DMS153 treated with DMSO at 0.1 percent for 48 hours (cell line): ENCODE data around the gene TNFSF12.
"Not testable (repeated sequence)": the region's sequence is repeated elsewhere in the genome, so short reads cannot be mapped to it uniquely, and the experiment has no call there.

ENCODE experiments used
- DNase-seq: peaks from one replicate; lab custom pipeline; 2025; ENCODE audit not compliant: unreplicated experiment; lab: John Stamatoyannopoulos, UW

The TNFSF12 gene

DNA sequence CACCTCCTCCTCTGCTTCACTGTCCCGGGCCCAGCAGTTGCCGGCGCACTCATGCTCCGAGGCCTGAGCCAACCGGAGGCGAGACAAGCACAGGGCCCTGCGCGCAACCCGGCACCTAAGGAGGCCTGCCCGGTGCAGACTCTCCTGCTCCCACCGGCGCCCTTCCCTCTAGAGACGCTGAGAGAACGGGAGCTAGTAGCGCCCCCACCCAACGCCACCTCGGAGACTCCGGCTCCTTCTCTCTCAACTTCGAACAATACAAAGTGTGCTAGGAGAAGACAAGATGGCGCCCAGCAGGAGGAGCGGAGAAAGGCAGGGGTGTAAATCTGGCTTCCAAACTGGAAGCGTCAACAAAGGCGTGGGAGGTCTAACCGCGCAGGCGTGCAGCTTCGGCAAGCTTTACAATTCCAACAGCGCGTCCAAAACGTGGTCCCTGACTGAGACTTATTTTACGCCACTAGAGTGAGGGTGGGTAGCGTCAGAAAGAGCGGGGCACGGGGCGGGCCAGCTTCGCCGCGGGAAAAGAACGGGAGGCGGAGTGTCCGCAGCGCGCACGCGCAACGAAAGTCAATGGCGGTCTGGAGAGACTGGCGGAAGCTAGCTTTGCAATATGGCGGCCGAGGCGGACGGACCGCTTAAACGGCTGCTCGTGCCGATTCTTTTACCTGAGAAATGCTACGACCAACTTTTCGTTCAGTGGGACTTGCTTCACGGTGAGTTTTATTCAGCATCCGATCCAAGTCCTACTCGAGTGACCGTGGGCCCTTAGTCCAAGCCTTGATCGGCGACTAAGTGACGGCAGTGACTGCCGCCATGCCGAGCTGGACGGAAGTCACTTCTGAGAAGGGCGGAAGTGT is 34.6 kb downstream of the TNFSF12 start, which contains the start of gene MPDU1:
TSS of gene MPDU1 (plus strand) at position 600 of the 857 bp plus-strand sequence. CDS start at position 611, 11 bp downstream.
- peak; percentile 78 for DNase-seq

DNA sequence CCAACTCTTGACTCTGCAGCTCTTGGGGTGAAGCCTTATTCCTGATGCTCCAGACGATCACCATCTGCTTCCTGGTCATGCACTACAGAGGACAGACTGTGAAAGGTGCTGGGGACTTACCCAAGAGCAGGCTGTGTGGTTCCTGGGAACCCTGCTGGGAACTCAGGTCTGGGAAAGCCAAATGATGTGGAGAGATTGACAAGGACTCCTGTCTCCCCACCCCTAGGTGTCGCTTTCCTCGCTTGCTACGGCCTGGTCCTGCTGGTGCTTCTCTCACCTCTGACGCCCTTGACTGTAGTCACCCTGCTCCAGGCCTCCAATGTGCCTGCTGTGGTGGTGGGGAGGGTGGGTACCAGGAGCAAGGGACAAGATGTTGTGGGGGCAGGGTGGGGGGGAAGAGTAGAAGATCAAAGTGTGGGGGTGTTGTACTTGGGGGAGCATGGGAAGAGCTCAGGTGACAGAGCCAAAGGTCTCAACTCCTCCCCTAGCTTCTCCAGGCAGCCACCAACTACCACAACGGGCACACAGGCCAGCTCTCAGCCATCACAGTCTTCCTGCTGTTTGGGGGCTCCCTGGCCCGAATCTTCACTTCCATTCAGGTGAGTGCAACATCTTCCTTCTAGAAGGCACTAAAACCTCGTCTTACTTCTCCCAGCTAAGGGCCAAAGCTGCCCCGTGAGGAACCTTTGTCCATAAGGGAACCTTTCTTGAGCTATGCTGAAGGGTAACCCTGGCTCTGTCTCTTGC is 38.0 kb downstream of the TNFSF12 start:
- DNase-seq: no peak

DNA sequence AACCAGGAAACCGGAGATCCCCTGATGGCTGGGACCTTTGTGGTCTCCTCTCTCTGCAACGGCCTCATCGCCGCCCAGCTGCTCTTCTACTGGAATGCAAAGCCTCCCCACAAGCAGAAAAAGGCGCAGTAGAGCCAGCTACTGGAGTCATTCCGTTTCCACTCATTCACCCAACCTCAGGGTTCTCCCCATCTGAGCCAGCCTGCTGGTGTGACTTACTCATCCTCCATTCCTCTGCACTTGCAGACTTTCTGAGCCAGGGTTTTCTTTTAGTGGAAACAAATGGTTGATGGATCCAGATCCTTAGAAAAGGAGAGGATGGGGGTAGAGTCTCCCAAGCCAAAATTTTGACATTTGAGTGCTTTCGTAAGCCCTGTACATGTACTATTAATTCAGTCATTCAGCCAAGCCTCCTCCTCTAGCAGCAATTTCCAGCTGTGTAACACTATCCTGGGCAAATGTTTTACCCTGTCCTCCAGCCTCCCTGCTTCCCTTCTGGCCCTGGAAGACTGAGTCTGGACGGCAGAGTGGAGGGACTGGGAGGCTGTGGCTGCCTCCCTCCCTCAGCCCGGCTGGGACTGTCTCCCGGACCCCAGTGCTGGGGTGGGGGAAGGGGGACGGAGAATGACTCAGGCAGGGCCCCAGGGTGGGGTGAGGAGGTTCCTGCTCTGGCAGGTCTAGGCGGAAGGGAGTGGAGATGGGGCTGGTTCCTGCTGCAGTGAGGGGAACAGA is 38.7 kb downstream of the TNFSF12 start:
- DNase-seq: no peak

DNA sequence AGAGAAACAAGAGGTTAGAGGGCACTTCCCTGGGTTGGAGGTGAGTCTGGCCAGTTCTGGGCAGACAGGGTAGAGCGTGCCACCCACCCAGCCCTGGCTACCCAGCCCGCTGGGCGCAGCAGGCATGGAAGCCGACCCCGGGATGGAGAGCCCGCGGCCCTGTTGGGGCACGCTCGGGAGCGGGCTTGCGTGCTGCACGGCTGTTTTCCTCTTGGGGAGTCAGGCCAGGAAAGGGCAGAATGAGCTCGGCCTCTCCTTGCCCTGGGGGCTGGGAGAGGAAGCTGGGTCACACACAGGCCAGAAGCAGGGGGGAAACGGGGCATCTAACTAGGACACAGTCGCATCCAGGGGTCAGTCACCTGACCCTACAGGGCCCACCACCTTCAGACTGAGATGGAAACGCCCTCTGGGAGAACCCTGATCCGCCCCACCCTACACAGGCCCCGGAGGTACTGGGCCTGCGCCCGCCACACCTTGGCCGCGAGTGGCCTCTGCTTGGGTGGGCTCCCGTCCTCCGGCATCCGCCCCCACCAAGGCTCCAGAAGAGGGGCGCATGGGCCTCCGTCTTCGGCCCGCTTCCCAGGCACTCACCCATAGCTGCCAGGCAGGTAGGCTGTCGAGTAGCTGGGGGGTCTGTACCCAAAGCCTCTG is 39.8 kb downstream of the TNFSF12 start:
- no peak for DNase-seq

DNA sequence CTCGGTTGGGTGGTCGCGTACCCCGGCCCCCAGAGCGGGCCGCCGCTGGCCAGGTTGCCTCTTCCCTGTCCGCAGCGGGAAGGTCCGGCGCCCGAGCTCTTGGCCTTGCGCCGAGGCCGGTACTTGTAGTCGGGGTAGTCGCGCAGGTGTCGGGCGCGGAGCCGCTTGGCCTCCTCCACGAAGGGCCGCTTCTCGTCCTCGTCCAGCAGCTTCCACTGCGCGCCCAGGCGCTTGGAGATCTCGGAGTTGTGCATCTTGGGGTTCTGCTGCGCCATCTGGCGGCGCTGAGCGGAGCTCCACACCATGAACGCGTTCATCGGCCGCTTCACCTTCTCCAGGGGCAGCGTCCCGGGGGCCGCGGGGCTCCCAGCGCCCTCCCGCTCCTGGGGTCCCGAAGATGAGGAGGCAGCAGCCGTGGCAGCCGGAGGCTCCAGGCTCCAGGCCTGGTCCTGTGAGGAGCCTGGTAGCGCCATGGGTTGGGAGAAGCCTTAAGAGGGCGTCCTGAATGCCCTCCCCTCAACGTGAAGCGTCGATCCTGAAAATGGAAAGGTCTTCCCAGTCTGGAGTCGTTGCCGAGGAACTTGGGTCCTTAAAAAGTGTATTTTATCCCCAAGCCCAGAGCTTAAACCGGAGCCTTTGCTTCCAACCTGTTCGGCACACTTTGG is 40.5 kb downstream of the TNFSF12 start:
- no peak for DNase-seq

DNA sequence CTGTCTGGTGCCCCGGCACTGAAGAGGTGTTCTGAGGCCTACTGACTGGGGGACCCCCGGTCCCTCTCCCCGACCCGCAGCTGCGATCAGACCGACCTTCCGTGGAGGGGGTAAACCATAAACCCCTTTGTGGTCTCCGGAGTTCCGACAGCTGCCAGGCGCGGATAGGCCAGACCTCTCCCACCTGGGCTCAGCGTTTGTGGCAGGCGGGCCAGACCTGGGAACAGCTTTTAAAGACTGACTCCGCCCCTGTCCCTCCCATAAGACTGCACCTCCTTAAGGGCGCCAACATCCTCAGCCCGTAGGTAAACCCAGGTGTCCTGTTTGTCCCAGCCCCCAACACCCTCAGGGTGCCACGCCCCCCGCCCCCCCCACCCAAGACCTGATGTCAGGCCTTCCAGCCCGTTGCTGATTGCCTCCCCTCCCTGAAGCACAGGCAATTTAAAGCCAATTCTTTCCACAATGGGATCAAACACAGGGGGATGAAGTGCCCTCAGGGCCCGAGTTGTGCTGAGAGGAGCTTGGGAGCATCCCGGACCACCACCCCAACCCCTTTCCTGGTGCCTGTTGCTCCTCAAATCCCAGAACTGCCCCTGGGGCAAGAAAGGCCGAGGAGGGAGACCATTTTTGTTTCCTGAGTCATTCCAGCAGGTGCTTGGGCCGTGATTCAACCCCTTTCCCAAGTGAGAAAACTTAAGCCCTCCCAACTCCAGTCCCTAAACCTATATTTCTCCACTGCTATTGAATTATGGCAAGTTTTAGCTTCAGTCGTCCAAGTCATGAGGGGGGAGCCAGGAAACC is 41.2 kb downstream of the TNFSF12 start, which contains the start of gene SOX15:
TSS of gene SOX15 (minus strand) at position 204 of the 801 bp plus-strand sequence. CDS start 418 bp downstream, outside the sequence.
- no peak for DNase-seq

DNA sequence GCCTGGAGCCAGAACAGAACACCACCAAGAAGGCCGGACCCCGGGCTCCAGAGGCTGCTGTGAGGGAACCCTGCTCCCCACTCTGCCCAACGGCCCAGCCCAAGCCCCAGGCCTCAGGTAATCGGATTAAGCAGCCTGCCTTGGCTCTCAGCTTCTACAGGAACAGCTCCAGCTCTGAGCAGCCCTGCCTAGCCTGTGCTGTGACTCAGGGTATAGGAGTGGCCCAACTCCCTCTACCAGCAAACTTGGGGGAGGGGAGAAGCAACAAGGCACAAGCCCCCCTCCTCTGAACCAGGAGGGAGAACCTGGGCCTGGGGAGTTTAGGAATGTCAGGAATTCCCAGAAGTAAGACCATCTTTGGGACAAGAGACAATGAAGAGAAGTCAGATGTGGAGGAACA is 41.9 kb downstream of the TNFSF12 start:
- no peak for DNase-seq

DNA sequence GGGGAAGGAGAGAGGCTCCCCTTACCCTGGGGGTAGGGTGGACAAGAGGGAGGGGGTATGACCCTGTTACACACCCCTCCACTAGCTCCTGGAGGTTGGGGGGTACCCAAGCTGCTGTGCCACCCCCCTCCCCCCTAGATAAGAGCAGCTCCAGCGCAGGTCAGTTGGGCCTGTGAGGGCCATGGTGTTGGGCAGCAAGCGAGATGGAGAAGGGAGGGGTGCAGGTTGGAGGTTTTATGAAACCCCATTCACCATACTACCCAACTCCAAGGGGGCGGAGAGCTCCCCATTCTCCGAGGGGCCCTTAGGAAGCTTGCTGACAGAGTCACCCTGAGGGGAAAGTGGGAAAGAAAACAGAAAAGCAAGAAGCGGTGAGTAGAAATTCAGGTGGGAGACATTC is 42.7 kb downstream of the TNFSF12 start:
- no peak for DNase-seq

DNA sequence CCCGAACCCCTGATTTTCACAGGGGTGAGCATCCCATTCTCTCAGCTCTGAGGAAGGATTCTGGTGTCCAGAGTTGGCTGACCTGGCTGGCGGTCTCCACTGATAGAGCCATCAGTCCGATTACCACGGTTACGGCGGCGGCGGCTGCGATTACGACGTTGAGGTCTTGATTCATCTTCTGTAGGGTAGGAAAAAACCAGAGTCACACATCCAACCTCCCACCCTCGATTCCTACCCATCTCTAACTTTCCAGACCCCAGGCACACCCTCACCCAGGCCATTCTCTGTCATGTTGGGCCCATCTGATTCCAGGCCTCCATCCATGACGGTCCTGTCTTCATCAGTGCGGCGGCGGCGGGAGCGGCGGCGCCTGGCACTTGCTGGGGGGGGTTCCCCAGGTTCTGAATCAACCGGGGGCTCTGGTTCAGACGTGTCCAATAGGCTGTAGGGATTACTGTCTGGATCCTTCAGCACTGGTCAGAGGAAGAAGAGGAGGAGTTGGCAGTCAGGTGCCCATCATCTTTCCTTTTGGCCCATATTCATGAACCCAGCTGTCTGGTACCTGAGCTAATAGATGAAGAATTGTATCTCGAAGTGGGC is 43.7 kb downstream of the TNFSF12 start:
- DNase-seq: no peak

DNA sequence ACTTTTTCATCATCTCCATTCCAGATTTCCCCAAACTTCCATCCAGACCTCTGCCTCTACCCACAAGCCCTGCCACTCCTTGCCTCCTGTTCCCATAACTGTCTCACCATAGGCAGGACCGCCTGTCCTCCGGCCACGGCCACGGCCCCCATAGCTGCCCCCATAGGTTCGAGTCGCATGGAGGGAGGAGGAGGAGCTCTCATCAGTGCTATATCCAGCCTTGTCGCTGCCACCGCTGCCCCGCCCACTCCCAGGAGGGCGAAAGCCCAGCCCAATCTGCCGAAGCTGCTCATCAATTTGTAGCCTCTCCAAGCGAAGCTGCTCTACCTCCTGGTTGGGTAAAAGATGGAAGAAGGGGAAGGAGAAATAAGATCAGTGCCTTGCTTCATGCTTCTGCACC is 44.4 kb downstream of the TNFSF12 start:
- no peak for DNase-seq

DNA sequence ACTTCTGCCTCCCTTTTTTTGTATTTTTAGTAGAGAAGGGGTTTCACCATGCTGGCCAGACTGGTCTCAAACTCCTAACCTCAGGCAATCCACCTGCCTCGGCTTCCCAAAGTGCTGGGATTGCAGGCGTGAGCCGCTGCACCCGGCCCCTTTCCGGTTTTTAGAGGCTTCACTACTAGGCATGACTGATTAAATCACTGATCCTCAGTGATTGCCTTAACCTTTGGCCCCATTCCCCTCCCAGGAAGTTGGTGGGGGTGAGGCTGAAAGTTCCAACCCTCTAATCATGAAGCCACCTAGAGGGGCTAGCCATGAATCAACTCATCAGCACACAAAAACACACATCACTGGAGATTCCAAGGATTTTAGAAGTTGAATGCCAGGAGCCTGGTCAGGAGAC is 48.7 kb downstream of the TNFSF12 start:
- DNase-seq: not testable (repeated sequence)

DNA sequence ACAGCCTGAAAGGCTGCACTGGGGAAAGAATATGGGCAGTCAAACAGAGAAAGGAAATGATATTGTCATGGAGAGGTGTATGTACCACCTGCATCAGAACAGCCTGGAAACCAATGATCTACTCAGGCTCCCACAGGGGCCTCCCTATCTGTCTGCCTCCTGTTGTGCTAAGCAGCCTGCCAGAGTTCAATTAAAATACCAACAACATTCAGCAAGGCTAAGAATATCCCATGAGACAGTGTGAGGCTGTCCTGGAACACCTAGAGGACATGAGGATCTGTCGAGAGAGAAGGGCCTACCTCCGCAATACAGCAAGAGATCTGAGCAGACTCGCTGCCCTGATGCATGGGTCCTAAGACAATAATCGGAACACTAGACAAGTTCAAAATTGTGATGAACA is 57.4 kb downstream of the TNFSF12 start:
- DNase-seq: no peak
